ENCODE data around the gene ITLN1. TPM values are rescaled to one million over a fixed set of nuclear protein-coding genes. Genes with fewer than 3 reads are reported as not detected.

The ITLN1 gene
- total and polyA plus RNA-seq, 2 experiments from 2014 or later, result 0.34 TPM; not detected in 1

DNA sequence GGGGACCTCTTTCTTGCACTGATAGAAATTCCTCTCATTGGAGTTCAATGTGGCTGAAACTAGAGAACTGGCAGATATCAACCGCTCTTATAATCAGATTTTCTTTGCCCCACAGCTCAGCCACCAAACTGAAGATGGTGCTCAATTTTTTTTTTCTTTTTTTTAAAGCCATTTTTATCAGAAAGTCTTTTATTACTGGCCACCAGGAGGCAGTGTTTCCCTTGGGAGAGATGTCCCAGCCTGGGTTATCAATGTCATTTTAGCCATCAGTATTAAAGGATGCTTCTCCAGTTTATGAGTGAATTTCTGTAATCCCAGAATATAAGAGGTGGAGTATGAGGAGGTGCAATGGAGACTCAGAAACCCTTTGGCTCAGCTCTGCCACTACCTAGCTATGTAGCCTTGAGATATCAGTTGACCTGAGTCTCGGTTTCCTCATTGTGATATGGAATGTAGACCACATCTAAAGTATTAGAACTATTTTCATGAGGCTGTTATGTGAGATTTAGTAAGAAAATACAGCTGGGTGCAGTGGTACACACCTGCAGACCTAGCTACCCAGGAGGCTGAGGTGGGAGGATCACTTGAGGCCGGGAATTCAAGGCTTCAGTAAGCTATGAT is 49.9 kb downstream of the ITLN1 start:
- TF ChIP-seq, protein P1, sequence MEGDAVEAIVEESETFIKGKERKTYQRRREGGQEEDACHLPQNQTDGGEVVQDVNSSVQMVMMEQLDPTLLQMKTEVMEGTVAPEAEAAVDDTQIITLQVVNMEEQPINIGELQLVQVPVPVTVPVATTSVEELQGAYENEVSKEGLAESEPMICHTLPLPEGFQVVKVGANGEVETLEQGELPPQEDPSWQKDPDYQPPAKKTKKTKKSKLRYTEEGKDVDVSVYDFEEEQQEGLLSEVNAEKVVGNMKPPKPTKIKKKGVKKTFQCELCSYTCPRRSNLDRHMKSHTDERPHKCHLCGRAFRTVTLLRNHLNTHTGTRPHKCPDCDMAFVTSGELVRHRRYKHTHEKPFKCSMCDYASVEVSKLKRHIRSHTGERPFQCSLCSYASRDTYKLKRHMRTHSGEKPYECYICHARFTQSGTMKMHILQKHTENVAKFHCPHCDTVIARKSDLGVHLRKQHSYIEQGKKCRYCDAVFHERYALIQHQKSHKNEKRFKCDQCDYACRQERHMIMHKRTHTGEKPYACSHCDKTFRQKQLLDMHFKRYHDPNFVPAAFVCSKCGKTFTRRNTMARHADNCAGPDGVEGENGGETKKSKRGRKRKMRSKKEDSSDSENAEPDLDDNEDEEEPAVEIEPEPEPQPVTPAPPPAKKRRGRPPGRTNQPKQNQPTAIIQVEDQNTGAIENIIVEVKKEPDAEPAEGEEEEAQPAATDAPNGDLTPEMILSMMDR (IDR thresholded peaks at IDR 0.05; ENCODE audit: low read depth, low read length), result peak; percentile 60
- peaks cover 7% of the 10 kb centered on the region for H3K4me1 ChIP-seq (ENCODE audit: low read depth)
- no peak overlapping the region for H3K27ac ChIP-seq
- peaks cover 15% of the 10 kb centered on the region for H3K27me3 ChIP-seq
- H3K36me3 ChIP-seq, result no peaks in the 10 kb centered on the region
- H3K9me3 ChIP-seq (ENCODE audit: low read depth), result no peaks in the 10 kb centered on the region
- peak; percentile 74 to 79 for DNase-seq (ENCODE audit: low read depth in 1 of 2, low spot score in 1 of 2)
- no peak overlapping the region for H3K4me3 ChIP-seq

DNA sequence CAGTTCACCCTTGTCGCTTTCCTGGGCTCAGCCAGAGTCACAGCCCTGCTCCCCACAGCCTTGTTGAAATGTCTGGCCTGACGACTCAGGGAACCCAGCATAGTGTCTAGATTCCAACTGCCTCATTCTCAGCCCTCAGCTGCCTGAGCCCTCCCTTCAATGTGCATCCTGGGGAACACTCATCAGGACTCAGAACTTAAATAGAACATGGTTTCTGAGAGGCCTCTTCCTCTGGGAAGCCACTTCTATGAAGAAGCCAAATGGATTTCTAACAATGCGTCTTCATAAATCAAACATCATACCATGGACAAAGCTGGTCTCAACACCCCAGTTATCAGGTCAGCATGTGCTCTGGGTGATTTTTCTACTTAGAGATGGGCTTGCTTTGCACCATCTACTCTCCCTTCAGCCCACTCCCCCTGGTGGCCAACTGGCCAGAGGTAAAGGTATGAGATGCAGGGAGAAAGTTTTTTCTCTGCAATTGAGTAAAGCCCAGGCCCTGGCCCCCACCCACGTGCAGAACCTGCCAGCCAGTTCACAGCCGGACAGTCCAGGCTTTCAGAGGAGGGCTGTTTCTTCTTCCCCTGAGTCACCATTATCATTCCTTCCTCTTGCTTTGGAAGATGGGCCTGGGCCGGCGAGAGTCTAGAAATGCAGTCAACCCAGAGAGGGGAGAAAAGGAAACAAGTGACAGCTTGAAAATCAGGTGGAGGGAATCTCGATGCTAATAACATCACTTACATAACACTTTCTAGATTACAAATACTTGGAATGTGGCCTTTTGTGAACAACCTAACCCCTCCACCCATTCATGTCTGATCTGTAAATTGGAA is 54.4 kb downstream of the ITLN1 start:
- H3K4me3 ChIP-seq, result no peak overlapping the region

DNA sequence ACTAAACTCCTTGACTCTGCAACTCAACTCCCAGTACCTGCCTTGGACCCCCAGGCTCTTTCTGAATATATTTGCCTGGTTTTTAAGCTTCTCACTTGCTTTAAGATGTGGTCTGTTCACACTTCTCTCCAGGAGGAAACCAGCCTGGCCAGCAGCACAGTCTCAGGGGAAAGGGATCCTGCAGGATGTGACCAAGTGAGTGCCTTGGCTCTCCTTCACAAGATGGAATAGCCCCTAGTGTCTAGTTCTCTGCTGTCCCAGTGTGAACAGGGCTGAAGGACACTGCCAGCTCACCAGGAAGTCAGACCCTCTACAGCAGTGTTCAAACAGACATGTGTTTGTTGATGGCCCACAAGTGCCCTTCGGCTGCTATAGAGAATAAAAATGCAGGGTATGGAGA is 55.2 kb downstream of the ITLN1 start:
- TF ChIP-seq, protein P1 (IDR thresholded peaks at IDR 0.05; ENCODE audit: low read depth, low read length), result no peak

More for the DNA sequence above, 54.4 kb downstream of the ITLN1 start:
- H3K4me1 ChIP-seq (ENCODE audit: low read depth), result peaks cover 7% of the 10 kb centered on the region
- TF ChIP-seq, protein P1 (IDR thresholded peaks at IDR 0.05; ENCODE audit: low read depth, low read length), result peak; percentile 71
- peak; percentile 71 to 86 for DNase-seq (ENCODE audit: low read depth in 1 of 2, low spot score in 1 of 2)
- no peaks in the 10 kb centered on the region for H3K9me3 ChIP-seq (ENCODE audit: low read depth)
- no peaks in the 10 kb centered on the region for H3K36me3 ChIP-seq
- H3K27ac ChIP-seq, result no peak overlapping the region
- peaks cover 9% of the 10 kb centered on the region for H3K27me3 ChIP-seq

DNA sequence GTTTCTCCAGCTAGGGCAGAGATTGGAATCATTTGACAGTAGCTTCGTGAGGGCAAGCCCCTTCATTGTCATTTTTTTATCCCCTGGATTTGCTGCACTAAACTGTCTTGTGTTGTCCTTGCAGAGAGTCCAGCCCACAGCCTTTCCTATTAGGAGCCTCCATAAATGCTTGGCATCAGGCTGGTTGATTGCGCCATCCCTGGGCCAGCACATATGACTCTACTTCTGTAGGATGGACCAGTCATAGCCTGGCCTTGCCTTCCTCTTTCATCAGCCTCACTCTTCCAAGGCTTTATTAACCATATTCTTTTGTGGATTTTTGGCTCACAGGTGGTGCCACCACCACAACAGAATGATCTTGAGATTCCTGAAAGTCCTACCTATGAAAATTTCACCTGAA is 57.6 kb downstream of the ITLN1 start:
- H3K27ac ChIP-seq, result no peak overlapping the region
- peak in 1 of 2 donors; percentile 66 for DNase-seq (ENCODE audit: low read depth in 1 of 2, low spot score in 1 of 2)

More for the DNA sequence above, 55.2 kb downstream of the ITLN1 start:
- Histone ChIP-seq H3K9me3 (ENCODE audit: low read depth) (no peaks in the 10 kb centered on the region), H3K4me1 (ENCODE audit: low read depth) (peaks cover 7% of the 10 kb centered on the region), H3K4me3 (no peak overlapping the region), H3K36me3 (no peaks in the 10 kb centered on the region), H3K27ac (no peak overlapping the region), H3K27me3 (peaks cover 9% of the 10 kb centered on the region)
- no peak for DNase-seq (ENCODE audit: low read depth in 1 of 2, low spot score in 1 of 2)

DNA sequence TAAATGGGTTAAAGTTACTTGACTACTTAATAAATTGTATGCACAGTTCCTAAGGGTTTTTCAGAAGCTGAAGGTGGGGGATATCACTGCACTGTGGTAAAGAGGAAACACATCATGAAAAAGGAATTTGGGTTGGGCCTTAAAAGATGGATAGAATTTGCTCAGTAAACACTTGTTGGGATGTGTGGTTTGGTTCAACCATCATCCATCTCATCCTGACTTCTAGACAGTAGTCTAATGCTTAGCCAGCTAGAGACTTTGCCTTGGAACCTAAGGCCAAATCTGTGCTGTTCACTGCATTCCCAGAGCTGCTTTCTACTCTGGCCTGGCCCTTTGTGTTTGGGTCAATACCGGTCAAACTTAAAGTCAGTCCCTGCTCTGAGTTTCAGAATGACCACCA is 58.4 kb downstream of the ITLN1 start:
- peak in 1 of 2 donors; percentile 29 for DNase-seq (ENCODE audit: low read depth in 1 of 2, low spot score in 1 of 2)
- no peaks in the 10 kb centered on the region for H3K9me3 ChIP-seq (ENCODE audit: low read depth)
- no peak overlapping the region for H3K4me3 ChIP-seq
- peaks cover 9% of the 10 kb centered on the region for H3K27me3 ChIP-seq
- H3K4me1 ChIP-seq (ENCODE audit: low read depth), result no peaks in the 10 kb centered on the region
- TF ChIP-seq, protein P1 (IDR thresholded peaks at IDR 0.05; ENCODE audit: low read depth, low read length), result no peak
- no peaks in the 10 kb centered on the region for H3K36me3 ChIP-seq
- H3K27ac ChIP-seq, result no peak overlapping the region

More for the DNA sequence above, 57.6 kb downstream of the ITLN1 start:
- TF ChIP-seq, protein P1 (IDR thresholded peaks at IDR 0.05; ENCODE audit: low read depth, low read length), result no peak
- Histone ChIP-seq H3K4me3 (no peak overlapping the region), H3K27me3 (peaks cover 9% of the 10 kb centered on the region), H3K36me3 (no peaks in the 10 kb centered on the region), H3K4me1 (ENCODE audit: low read depth) (peaks cover 7% of the 10 kb centered on the region), H3K9me3 (ENCODE audit: low read depth) (no peaks in the 10 kb centered on the region)

Other genes with a start within 250 kb of the ITLN1 start
- not detected in 2 replicates for gene SLAMF1, start 238.1 kb downstream of the ITLN1 start, total RNA-seq
- 0.10 TPM in 1 of 2 replicates, not detected in the other for gene SLAMF1, start 238.1 kb downstream of the ITLN1 start, polyA plus RNA-seq
- not detected in 2 replicates for gene CD48, start 173.4 kb downstream of the ITLN1 start, total RNA-seq
- 0.26 TPM in 1 of 2 replicates, not detected in the other for gene CD48, start 173.4 kb downstream of the ITLN1 start, polyA plus RNA-seq
- not detected in 2 replicates for gene SLAMF7, start 145.9 kb downstream of the ITLN1 start, total RNA-seq
- 0.25 TPM in 1 of 2 replicates, not detected in the other for gene SLAMF7, start 145.9 kb downstream of the ITLN1 start, polyA plus RNA-seq
- not detected in 2 replicates for gene LY9, start 89.0 kb downstream of the ITLN1 start, total RNA-seq
- gene LY9, start 89.0 kb downstream of the ITLN1 start, polyA plus RNA-seq, result not detected in 2 replicates
- gene CD244, start 22.3 kb downstream of the ITLN1 start, total RNA-seq, result not detected in 2 replicates
- 0.11 TPM in 1 of 2 replicates, not detected in the other for gene CD244, start 22.3 kb downstream of the ITLN1 start, polyA plus RNA-seq
- not detected in 2 replicates for gene ITLN2, start 69.6 kb upstream of the ITLN1 start, total RNA-seq
- gene ITLN2, start 69.6 kb upstream of the ITLN1 start, polyA plus RNA-seq, result not detected in 2 replicates
- 68.1 and 93.7 TPM in 2 replicates for gene F11R, start 136.0 kb upstream of the ITLN1 start, total RNA-seq
- gene F11R, start 136.0 kb upstream of the ITLN1 start, polyA plus RNA-seq, result 90.1 and 139 TPM in 2 replicates
- gene TSTD1, start 153.8 kb upstream of the ITLN1 start, total RNA-seq, result 262 and 347 TPM in 2 replicates
- gene TSTD1, start 153.8 kb upstream of the ITLN1 start, polyA plus RNA-seq, result 393 and 448 TPM in 2 replicates
- gene USF1, start 160.8 kb upstream of the ITLN1 start, total RNA-seq, result 110 and 127 TPM in 2 replicates
- gene USF1, start 160.8 kb upstream of the ITLN1 start, polyA plus RNA-seq, result 33.7 and 45.5 TPM in 2 replicates
- gene ARHGAP30, start 184.7 kb upstream of the ITLN1 start, total RNA-seq, result not detected in 2 replicates
- gene ARHGAP30, start 184.7 kb upstream of the ITLN1 start, polyA plus RNA-seq, result 1.8 and 1.9 TPM in 2 replicates
- not detected in 2 replicates for gene NECTIN4, start 204.4 kb upstream of the ITLN1 start, total RNA-seq
- not detected in 2 replicates for gene NECTIN4, start 204.4 kb upstream of the ITLN1 start, polyA plus RNA-seq
- gene KLHDC9, start 213.2 kb upstream of the ITLN1 start, total RNA-seq, result 36.5 and 42.4 TPM in 2 replicates
- gene KLHDC9, start 213.2 kb upstream of the ITLN1 start, polyA plus RNA-seq, result 41.2 and 48.7 TPM in 2 replicates
- 85.4 and 137 TPM in 2 replicates for gene PFDN2, start 232.9 kb upstream of the ITLN1 start, total RNA-seq
- gene PFDN2, start 232.9 kb upstream of the ITLN1 start, polyA plus RNA-seq, result 103 and 121 TPM in 2 replicates
- gene NIT1, start 232.9 kb upstream of the ITLN1 start, total RNA-seq, result 60.7 and 65.9 TPM in 2 replicates
- gene NIT1, start 232.9 kb upstream of the ITLN1 start, polyA plus RNA-seq, result 64.6 and 92.6 TPM in 2 replicates
- 28.1 and 36.5 TPM in 2 replicates for gene DEDD, start 247.5 kb upstream of the ITLN1 start, total RNA-seq
- gene DEDD, start 247.5 kb upstream of the ITLN1 start, polyA plus RNA-seq, result 30.8 and 35.5 TPM in 2 replicates

All from cardiac muscle cell (in vitro differentiated cells and primary cell).